HG03378 (cell line): ENCODE measurements around the gene ZNF426.
A peak's percentile ranks its signal among the peaks of the same experiment; 100 is the strongest.
"Not testable (repeated sequence)": the region's sequence is repeated elsewhere in the genome, so short reads cannot be mapped to it uniquely, and the experiment has no call there.

Source experiments
- ATAC-seq: cut with Tn5 transposase; IDR thresholded peaks from one replicate; pipeline ENCODE4 v1.9.1; 2021; ENCODE audit warnings: mild to moderate bottlenecking, moderate library complexity; ENCODE audit not compliant: unreplicated experiment

Gene ZNF426

DNA sequence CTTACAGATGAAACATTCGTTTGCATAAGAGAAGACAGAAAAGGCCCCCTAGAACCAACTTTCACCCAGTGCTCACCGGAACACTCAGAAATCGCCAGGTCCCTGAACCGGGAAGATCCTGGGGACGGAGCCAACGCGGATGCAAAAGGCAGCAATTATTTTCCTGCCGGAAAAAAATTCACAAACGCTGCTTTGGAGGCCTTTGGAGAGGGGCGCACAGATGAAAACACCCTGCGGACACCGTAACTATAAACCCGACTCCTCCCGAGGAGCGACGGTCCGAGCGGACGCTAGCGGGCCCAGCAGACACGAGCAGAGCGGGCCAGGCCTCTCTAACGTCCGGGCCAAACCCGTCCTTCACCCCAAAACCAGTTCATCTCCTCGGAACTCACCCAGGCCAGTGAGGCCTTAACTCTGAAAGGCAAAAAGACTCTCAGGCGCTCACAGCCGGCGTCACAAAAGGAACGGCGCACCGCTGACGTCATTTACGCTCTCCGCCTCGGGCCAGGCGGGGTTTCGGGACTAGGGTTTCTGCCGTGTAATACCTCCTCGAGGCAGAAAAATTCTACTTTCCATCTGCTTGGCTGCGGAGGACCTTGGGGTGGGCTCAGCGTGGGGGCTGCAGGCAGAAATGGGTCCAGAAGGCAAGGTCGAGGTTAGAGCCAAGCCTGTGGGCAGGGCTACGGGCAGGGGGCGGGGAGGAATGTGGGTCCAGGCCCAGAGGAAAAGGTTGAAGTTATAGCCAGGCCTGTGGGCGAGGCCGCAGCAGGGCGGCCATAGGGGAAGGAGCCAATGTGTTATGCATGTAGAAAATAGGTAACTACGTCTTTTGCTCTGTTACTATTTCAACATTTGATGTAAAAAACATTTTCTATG, at the start of gene ZNF426:
ZNF426 (minus strand) TSS at position 463 of the 876 bp plus-strand sequence. CDS start 2,413 bp downstream, outside the sequence.
- ATAC-seq, result no peak

DNA sequence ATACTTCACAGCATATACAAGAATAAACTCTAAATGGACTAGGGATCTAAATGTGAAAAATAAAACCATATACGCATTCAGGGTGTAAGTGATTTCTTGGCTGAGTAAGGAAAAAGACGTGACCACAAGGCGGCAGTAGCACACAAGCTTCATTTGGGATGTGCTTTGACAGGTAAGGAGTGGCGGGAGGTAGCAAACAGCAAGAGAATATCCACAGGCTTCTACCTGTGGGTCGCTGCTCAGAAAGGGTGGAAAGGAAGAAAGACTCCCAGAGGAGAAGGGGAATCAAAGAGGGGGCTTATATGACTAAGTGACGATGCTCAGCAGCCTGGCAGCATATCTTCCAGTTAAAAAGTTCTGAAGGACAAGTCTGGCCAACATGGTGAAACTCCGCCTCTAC, 48.3 kb upstream of the ZNF426 start:
- ATAC-seq, result no peak

DNA sequence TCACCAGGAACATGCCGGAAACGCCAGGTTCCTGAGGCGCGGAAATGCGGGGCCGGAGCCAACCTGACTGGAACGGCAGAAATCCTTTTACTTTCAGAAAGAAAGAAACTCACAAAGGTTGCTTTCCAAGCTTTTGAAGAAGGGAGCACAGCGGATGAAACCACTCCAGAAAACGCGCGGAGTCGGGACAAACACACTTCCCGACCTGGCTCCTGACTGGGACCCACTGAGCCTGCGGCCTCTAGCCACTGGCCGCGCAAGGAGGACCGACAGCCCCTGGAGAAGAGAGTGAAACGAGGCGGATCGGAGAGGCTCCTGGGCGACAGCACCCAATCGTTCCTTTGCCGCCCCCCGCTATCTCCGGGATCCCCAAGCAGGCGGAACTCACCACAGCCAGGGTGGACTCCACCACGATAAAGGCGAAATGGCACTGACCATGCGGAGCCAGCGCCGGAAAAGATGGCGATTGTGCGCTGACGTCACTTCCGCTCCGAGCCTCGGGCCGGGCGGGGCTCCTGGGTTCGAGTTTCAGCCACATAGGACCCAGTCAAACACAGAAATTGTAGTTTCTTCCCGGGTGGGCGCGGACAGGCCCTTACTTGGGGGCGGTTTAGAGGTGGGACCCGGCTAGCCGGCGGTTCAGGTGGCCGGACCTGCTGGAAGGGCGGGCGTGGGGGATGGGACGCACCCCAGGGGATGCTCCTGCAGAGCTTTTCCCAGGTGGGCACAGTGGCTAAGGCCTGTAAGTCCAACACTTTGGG, 45.8 kb upstream of the ZNF426 start, which contains the start of gene ZNF121:
ZNF121 (minus strand) TSS at position 432 of the 761 bp plus-strand sequence. CDS start 16,407 bp downstream, outside the sequence.
- ATAC-seq, result peak; percentile 81

DNA sequence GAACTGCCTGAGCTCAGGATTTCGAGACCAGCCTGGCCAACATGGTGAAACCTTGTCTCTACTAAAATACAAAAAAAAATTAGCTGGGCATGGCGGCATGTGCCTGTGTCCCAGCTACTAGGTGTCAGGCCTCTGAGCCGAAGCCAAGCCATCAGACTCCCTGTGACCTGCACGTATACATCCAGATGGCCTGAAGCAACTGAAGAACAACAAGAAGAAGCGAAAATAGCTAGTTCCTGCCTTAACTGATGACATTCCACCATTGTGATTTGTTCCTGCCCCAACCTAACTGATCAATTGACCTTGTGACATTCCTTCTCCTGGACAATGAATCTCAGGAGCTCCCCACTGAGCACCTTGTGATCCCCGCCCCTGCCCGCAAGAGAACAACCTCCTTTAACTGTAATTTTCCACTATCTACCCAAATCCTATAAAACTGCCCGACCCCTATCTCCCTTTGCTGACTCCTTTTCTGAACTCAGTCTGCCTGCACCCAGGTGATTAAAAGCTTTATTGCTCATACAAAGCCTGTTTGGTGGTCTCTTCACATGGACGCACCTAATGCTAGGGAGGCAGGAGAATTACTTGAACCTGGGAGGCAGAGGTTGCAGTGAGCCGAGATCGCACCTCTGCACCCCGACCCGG, 43.8 kb upstream of the ZNF426 start:
- not testable (repeated sequence) for ATAC-seq

DNA sequence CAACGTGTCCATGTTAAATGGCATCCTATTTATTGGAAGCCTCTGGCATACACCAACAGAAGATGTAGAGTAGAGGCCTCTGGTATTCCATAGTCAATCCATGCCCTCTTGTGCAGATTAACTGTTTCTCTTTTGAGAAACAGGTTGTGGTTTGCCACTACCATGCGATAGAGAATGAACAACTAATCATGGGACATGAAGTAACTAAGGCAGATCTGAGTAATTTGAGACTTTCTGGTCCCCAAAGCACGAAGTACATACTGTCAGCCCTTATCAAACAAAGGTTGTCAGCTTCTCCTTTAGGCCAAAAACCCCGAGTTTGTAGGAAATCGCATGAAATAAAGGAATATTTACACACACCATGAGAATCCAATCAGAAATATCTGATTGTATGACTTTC, 42.3 kb upstream of the ZNF426 start:
- ATAC-seq, result no peak

DNA sequence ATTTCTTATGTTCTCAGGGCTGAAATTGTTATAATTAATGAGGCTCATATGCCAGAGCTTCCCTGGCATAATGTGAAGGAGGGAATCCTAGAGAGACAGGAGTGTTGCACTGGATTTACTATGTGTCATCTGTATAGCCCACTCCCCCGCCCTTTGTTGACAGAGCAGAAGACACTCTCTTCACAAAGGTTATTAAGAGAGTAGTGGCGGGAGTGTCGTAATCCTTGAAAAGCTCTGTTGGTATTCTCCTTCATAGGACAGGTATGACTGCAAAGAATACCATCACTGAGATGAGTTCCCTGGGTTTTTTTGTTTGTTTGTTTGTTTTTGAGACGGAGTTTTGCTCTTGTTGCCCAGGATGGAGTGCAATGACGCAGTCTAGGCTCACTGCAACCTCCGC, 31.8 kb upstream of the ZNF426 start:
- no peak for ATAC-seq

DNA sequence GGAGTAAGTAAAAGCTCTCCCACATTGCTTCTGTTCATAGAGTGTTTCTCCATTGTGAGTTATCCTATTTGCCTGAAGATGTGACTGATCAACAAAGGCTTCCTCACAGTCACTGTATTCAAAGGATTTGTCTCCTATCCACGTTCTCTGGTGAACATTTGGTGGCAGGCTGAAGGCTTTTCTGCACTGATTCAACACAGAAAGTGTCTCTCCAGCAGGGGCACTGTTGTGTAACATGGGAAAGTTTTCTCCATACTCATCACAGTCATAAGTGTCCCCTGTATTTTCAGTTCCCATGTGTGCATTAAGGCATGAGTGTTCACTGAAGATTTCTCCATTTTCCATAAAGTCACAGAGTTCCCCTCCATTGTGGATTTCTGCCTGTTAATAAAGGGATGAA, 28.3 kb upstream of the ZNF426 start:
- ATAC-seq, result no peak

DNA sequence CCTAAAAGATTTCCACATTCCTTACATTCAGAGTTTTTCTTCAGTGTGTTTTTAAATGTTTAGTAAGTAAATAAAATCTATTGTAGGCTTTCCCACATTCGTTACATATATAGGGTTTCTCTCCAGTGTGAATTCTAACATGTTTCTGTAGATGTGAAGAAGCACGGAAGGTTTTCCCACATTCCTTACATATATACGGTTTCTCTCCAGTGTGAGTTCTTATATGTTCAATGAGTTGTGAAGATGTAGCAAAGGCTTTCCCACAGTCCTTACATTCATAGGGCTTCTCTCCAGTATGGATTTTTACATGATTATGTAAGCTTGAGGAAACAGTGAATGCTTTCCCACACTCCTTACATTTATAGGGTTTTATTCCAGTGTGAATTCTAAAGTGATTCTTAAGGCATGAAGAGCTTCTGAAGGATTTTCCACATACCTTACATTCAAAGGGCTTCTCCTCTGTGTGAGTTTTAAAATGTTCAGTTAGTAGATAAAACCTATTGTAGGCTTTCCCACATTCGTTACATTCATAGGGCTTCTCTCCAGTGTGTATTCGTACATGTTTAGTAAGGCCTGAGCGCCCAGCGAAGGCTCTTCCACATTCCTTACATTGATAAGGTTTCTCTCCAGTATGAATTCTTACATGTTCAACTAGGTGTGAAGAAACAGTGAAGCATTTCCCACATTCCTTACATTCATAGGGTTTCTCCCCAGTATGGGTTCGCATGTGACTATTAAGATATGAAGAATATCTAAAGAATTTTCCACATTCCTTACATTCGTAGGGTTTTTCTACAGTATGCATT, 27.7 kb upstream of the ZNF426 start:
- no peak for ATAC-seq

DNA sequence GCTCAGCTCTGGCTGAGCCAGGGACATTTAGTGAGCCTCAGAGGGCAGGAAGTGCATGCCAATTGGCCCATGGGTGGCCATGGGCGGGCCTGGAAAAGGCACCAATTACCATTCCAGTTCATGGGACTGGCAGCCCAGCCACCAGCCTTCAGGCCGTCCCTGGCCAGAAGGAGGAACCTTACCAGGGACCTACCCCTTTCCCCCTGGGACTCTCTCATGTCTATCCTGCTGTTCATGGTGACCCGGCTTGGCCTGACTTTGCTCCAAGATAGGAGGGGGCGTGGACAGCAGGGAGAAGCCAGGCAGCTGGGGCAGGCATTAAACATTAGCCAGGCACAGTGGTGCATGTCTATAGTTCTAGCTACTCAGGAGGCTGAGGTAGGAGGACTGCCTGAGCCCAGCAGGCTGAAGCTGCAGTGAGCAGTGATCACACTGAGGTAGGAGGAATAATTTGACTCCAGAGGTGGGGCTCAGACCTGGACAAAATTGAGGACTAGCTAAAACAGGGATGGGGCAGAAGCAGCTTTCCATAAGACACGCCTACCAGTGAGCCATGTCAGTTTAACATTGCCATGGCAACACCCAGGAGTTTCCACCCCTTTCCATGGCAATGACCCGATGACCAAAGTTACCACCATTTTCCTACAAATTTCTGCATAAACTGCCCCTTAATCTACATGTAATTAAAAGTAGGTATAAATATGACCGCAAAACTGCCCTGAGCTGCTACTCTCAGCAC, 14.3 kb upstream of the ZNF426 start:
- no peak for ATAC-seq

DNA sequence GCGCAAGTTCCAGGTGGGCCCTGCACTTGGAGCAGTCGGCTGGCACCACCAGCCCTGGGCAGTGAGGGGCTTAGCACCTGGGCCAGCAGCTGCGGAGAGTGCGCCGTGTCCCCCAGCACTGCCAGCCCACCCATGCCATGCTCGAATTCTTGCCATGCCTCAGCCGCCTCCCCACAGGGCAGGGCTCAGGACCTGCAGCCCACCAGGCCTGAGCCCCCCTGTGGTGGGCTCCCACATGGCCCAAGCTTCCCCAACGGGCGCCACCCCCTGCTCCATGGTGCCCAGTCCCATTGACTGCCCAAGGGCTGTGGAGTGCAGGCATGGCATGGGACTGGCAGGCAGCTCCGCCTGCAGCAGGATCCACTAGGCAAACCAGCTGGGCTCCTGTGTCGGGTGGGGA, 9.4 kb upstream of the ZNF426 start:
- ATAC-seq, result no peak

DNA sequence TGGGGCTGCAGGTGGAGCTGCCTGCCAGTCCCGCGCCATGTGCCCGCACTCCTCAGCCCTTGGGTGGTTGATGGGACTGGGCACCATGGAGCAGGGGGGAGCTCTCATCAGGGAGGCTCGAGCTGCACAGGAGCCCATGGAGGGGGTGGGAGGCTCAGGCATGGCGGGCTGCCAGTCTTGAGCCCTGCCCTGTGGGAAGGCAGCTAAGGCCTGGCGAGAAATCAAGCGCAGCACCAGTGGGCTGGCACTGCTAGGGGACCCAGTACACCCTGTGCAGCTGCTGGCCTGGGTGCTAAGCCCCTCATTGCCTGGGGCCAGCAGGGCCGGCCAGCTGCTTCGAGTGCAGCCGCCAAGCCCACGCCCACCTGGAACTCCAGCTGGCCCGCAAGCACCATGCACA, 2.8 kb upstream of the ZNF426 start:
- not testable (repeated sequence) for ATAC-seq

DNA sequence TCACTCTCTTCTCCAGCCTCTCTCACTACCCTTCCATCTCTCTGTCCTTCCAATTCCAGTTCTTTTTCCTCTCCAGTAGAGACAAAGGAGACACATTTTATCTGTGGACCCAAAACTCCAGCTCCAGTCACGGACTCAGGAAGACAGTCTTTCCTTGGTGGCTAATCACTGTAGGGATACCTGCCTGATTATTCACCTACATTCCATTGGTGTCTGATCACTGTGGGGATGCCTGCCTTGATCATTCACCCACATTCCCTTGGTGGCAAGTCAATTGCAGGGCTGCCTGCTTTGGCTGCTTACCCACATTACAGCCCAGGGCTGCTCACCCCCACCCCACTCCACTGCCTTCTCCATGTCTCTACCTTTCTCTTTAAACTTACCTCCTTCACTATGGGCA, 1.5 kb upstream of the ZNF426 start:
- ATAC-seq, result not testable (repeated sequence)

DNA sequence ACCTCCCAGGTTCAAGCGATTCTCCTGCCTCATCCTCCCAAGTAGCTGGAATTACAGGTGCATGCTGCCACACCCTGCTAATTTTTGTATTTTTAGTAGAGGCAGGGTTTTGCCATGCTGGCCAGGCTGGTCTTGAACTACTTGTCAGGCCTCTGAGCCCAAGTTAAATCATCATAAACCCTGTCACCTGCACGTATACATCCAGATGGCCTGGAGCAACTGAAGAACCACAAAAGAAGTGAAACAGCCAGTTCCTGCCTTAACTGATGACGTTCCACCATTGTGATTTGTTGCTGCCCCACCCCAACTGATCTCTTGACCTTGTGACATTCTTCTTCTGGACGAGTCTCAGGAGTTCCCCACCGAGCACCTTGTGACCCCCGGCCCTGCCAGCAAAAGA, 756 bp upstream of the ZNF426 start:
- ATAC-seq, result not testable (repeated sequence)

DNA sequence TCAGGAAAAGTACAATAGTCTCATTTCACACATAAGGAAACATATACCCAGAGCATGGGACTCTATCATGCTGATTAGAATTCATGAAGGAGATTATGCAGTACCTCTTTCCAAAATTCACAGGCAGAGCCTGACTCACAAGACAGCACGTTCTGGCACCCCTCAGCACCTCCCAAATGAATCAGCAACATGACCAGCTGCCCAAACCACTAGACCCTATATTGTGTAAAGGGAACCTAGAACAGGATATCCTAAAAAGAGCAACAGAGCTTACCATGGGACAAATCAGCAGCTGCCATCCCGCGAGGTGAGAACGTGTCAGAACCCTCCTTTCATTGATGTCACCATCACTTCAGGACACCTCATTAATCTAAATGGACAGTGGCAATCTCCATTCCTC, 2.5 kb downstream of the ZNF426 start:
- no peak for ATAC-seq

DNA sequence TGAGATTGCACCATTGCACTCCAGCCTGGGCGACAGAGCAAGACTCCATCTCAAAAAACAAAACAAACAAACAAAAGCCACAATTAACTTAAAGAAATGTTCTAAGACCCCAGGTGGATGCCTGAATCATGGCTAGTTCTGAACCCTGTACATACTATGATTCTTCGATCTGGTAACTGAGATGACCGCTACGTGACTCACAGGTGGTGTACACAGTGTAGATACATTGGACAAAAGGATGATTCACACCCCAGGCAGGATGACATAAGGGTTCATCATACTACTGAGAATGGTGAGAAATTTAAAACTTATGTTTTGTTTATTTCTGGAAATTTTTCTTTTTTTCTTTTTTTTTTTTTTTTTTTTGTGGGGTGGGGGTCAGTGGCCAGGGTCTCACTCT, 6.5 kb downstream of the ZNF426 start:
- no peak for ATAC-seq

DNA sequence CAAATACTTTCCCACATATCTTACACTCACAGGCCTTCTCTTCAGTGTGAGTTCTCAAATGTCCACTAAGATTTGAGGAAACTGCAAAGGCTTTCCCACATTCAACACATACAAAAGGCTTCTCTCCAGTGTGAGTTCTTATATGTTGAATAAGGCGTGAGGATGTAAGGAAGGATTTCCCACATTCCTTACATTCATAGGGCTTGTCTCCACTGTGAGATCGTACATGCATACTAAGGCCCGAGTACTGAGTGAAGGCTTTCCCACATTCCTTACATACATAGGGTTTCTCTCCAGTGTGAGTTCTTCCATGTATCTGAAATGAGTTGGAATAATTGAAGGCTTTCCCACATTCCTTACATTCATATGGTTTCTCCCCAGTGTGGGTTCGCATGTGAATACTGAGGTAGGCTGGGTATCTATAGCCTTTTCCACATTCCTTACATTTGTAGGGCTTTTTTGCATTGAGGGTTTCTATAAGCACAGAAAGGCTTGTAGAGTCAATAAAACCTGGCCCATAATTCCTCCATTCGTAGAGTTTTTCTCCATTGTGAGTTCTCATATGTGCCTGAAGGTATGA, 9.6 kb downstream of the ZNF426 start:
- ATAC-seq, result no peak

DNA sequence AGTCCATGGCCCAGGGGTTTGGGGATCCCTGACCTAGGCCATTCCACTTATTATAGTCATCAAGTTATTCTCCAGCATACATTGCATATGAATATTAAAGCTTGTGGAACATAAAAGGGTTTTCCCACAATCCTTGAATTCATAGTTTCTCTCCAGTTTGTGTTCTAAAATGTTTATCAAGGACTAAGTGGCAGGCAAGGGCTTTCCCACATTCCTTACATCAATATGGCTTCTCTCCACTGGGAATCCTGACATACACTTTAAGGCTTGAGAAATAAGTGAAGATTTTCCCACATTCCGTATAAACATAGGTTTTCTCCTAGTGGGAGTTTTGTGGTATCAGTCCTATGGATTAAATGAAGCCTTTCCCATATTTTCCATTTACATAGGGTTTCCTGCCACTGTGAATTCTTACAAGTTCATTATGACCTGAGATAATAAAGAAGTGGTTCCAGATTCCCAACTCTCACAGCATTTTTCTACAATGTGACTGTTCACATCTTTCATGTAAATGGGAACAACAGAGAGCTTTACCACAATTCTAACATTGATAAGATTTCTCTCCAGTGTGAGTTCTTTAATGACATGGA, 14.5 kb downstream of the ZNF426 start:
- ATAC-seq, result no peak

DNA sequence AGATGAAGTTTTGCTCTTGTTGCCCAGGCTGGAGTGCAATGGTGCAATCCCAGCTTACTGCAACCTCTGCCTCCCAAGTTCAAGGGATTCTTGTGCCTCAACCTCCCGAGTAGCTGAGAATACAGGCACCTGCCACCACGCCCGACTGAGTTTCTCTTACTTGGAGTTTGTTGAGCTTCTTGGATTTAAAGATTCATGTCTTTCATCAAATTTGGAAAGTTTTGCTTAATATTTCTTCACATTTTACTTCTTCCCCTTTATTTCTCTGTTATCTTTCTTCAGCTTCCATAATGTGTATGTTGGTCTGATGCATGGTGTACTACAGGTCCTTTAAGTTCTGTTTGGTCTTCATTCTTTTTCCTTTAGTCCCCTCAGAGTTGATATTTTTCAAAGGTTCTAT, 31.2 kb downstream of the ZNF426 start:
- no peak for ATAC-seq

DNA sequence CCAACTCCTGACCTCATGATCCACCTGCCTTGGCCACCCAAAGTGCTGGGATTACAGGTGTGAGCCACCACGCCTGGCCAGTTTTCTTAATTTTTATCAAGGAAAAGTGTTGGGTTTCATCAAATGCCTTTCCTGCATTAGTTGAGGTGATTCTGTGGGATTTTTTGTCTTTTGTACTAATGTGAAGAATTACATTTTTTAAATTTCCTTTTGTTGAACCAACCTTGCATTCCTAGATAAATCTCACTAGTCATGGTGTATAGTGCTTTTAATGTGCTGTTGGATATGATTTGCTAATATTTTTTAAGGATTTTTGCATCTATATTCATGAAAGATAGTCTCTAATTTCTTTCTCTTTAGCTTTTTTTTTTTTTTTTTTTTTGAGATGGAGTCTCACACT, 37.6 kb downstream of the ZNF426 start:
- ATAC-seq, result no peak
